Measurements from ENCODE around the gene CLEC10A. TPM values are rescaled to one million over a fixed set of nuclear protein-coding genes. Genes with fewer than 3 reads are reported as not detected.
"Not testable (repeated sequence)": the region's sequence is repeated elsewhere in the genome, so short reads cannot be mapped to it uniquely, and the experiment has no call there.

The CLEC10A gene
- total and polyA plus RNA-seq, 2 experiments from 2014 or later: 0.21 to 0.37 TPM

DNA sequence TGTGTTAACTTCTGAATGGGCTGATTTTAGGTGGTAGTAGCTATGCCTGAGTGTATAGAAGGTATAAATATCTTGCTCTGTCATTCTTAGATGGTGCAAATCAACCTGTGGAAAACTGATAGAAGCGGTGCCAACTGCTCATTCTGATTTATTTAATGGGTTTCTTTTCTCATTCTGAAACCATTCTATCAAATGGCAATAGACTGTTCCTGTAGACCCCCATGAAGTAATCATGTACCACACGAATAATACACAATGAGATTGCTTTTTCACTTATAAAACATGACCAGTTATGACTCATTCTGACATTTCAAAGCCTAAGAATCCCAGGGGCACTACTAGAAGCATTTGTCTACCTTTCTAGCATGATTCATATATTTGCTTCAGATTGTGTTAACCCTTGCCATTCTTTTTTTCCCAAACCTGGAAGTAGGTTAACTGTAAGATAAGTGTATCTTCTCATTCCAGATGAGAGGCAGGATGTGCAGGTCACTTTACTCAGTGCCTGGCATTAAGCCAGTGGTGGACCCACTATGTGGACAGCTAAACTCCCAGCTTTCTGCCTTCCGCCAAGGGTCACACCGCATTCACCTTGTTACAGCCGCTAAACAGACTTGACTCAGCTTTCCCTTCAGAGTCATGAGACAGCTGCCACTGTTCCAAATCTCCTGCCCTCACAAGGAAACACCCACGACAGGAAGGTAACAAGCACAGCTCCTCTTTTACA is 19.7 kb downstream of the CLEC10A start:
- Histone ChIP-seq H3K9me2 (replicated peaks; ENCODE audit: insufficient read depth) (no peaks in the 10 kb centered on the region), H3K4me3 (no peak overlapping the region), H3K4me1 (ENCODE audit: insufficient read depth) (no peaks in the 10 kb centered on the region), H3K27ac (peak overlapping the region; percentile 18), H2AFZ (no peak overlapping the region), H3K9me3 (ENCODE audit: low read depth) (no peaks in the 10 kb centered on the region), H3K79me2 (no peaks in the 10 kb centered on the region), H4K20me1 (ENCODE audit: insufficient read depth, poor library complexity, severe bottlenecking) (no peaks in the 10 kb centered on the region), H3K36me3 (replicated peaks; ENCODE audit: insufficient read depth, low read depth) (no peaks in the 10 kb centered on the region), H3K27me3 (no peaks in the 10 kb centered on the region), H3K4me2 (no peak overlapping the region)
- no peak for DNase-seq (ENCODE audit: low spot score)
- WGBS (ENCODE audit: low lambda C conversion rate, missing lambda C conversion rate): 63% methylated on average over 6 of the region's 6 CpGs
- TF ChIP-seq, protein P1, sequence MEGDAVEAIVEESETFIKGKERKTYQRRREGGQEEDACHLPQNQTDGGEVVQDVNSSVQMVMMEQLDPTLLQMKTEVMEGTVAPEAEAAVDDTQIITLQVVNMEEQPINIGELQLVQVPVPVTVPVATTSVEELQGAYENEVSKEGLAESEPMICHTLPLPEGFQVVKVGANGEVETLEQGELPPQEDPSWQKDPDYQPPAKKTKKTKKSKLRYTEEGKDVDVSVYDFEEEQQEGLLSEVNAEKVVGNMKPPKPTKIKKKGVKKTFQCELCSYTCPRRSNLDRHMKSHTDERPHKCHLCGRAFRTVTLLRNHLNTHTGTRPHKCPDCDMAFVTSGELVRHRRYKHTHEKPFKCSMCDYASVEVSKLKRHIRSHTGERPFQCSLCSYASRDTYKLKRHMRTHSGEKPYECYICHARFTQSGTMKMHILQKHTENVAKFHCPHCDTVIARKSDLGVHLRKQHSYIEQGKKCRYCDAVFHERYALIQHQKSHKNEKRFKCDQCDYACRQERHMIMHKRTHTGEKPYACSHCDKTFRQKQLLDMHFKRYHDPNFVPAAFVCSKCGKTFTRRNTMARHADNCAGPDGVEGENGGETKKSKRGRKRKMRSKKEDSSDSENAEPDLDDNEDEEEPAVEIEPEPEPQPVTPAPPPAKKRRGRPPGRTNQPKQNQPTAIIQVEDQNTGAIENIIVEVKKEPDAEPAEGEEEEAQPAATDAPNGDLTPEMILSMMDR (IDR thresholded peaks at IDR 0.05; ENCODE audit: poor library complexity): no peak
- TF ChIP-seq EZH2phosphoT487 (IDR thresholded peaks at IDR 0.05; ENCODE audit: low read depth, severe bottlenecking, unreplicated experiment) (no peak), EZH2 (IDR thresholded peaks at IDR 0.05; ENCODE audit: borderline replicate concordance) (no peak)

DNA sequence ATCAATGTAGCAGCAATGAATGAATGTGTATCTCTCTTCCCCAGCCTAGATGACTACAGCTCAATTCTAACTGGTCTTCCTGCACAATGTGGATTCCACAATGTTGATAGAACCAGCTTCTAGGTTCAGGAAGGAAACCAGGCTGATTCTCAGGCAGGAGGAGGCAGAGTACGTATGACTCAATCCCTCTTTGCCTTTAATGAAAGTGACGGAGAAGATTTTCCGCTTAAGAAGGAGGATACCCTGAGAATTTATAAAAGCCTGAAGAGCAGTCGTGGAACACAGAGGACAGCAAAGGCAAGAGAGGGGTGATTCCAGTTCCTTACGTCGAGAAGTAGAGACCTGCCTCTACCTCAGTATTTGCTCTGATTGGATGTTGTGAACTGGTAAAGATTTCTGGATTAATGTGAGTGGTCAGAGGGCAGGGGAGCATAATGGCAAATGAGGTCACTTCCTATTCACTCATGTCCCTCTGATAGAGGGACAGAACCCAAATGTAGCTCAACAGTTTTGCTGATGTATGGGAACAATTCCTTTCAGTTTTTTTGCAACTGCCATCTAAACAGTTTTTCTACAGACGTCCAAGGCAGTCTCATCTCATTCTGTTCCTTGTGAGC is 21.1 kb downstream of the CLEC10A start:
- no peaks in the 10 kb centered on the region for H3K79me2 ChIP-seq
- DNase-seq (ENCODE audit: low spot score): no peak
- H3K9me3 ChIP-seq (ENCODE audit: low read depth): no peaks in the 10 kb centered on the region
- H4K20me1 ChIP-seq (ENCODE audit: insufficient read depth, poor library complexity, severe bottlenecking): no peaks in the 10 kb centered on the region
- no peak overlapping the region for H3K4me3 ChIP-seq
- no peak overlapping the region for H3K4me2 ChIP-seq
- no peaks in the 10 kb centered on the region for H3K27me3 ChIP-seq
- no peak overlapping the region for H2AFZ ChIP-seq
- H3K27ac ChIP-seq: no peak overlapping the region
- H3K9me2 ChIP-seq (replicated peaks; ENCODE audit: insufficient read depth): no peaks in the 10 kb centered on the region
- no peak for TF ChIP-seq EZH2phosphoT487 (IDR thresholded peaks at IDR 0.05; ENCODE audit: low read depth, severe bottlenecking, unreplicated experiment)
- no peak for TF ChIP-seq EZH2 (IDR thresholded peaks at IDR 0.05; ENCODE audit: borderline replicate concordance)
- TF ChIP-seq, protein P1 (IDR thresholded peaks at IDR 0.05; ENCODE audit: poor library complexity): no peak
- 82% methylated on average over 7 of the region's 7 CpGs for WGBS (ENCODE audit: low lambda C conversion rate, missing lambda C conversion rate)
- H3K36me3 ChIP-seq (replicated peaks; ENCODE audit: insufficient read depth, low read depth): no peaks in the 10 kb centered on the region
- no peaks in the 10 kb centered on the region for H3K4me1 ChIP-seq (ENCODE audit: insufficient read depth)

DNA sequence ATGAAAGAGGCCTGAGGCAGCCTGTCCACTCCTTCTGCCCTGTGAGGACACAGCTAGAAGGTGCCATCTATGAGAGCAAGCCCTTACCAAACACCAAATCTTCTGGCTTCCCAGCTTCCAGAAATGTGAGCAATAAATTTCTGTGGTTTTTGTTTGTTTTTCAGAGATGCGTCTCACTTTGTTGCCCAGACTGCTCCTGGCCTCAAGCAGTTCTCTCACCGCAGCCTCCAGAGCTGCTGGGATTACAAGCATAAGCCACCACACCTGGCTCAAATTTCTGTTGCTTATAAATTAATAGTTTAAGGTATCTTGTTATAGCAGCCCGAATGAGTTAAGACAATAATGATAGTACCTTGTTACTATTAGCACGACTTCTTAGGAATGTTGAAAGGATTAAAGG is 23.7 kb downstream of the CLEC10A start:
- Histone ChIP-seq H3K9me2 (replicated peaks; ENCODE audit: insufficient read depth) (no peaks in the 10 kb centered on the region), H3K79me2 (no peaks in the 10 kb centered on the region), H3K4me2 (no peak overlapping the region), H3K9me3 (ENCODE audit: low read depth) (no peaks in the 10 kb centered on the region), H4K20me1 (ENCODE audit: insufficient read depth, poor library complexity, severe bottlenecking) (no peaks in the 10 kb centered on the region), H3K27ac (no peak overlapping the region), H3K4me3 (no peak overlapping the region), H3K4me1 (ENCODE audit: insufficient read depth) (no peaks in the 10 kb centered on the region), H2AFZ (no peak overlapping the region), H3K36me3 (replicated peaks; ENCODE audit: insufficient read depth, low read depth) (no peaks in the 10 kb centered on the region), H3K27me3 (no peaks in the 10 kb centered on the region)
- WGBS (ENCODE audit: low lambda C conversion rate, missing lambda C conversion rate): 69% methylated on average over 4 of the region's 4 CpGs
- DNase-seq (ENCODE audit: low spot score): no peak
- TF ChIP-seq EZH2 (IDR thresholded peaks at IDR 0.05; ENCODE audit: borderline replicate concordance) (no peak), EZH2phosphoT487 (IDR thresholded peaks at IDR 0.05; ENCODE audit: low read depth, severe bottlenecking, unreplicated experiment) (no peak)
- TF ChIP-seq, protein P1 (IDR thresholded peaks at IDR 0.05; ENCODE audit: poor library complexity): no peak

DNA sequence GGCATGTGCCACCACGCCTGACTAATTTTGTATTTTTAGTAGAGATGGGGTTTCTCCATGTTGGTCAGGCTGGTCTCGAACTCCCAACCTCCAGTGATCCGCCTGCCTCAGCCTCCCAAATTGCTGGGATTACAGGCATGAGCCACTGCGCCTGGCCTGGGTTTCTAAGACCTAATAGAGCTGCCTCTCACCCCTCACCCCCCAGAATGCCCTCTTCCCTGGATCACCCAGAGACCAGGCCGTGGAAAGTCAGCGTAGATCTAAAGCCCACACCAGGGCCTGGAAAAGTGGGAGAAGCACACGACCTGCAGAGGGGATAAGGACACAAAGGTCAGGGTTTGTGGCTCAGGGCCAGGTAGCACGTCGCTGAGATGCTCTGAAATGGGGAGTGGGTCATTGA is 29.5 kb downstream of the CLEC10A start:
- H3K36me3 ChIP-seq (replicated peaks; ENCODE audit: insufficient read depth, low read depth); H4K20me1 ChIP-seq (ENCODE audit: insufficient read depth, poor library complexity, severe bottlenecking); H3K4me2 ChIP-seq; H3K27ac ChIP-seq; H3K27me3 ChIP-seq; H3K9me3 ChIP-seq (ENCODE audit: low read depth); H3K9me2 ChIP-seq (replicated peaks; ENCODE audit: insufficient read depth); H2AFZ ChIP-seq; H3K79me2 ChIP-seq; H3K4me3 ChIP-seq; H3K4me1 ChIP-seq (ENCODE audit: insufficient read depth); DNase-seq (ENCODE audit: low spot score): not testable (repeated sequence)
- 91% methylated on average over 9 of the region's 9 CpGs for WGBS (ENCODE audit: low lambda C conversion rate, missing lambda C conversion rate)

Measured in hepatocyte (in vitro differentiated cells).